DOHH2 (cell line): ENCODE data around the gene IPO7.
A peak's percentile ranks its signal among the peaks of the same experiment; 100 is the strongest.

Source experiments
- H3F3A ChIP-seq: fragments of 200-600 bp; sonication (generic), shearing (Covaris generic); 2 replicates; pipeline ENCODE4 v1.6.0; 2016; ENCODE audit warnings: antibody characterized with exemption, mild to moderate bottlenecking; ENCODE audit not compliant: control insufficient read depth, insufficient read depth
- H3K27ac ChIP-seq: fragments of 200-600 bp; sonication (generic); 2 replicates; pipeline ENCODE4 v1.5.1; 2014; ENCODE audit warnings: low read depth, mild to moderate bottlenecking, low read length, moderate library complexity
- H3K27me3 ChIP-seq: fragments of 200-600 bp; sonication (generic); 2 replicates; pipeline ENCODE4 v1.6.1; 2014; ENCODE audit warnings: mild to moderate bottlenecking, low read length, mixed read lengths; ENCODE audit not compliant: control insufficient read depth
- H3K36me3 ChIP-seq: fragments of 200-600 bp; sonication (generic); 2 replicates; pipeline ENCODE4 v1.6.1; 2014; ENCODE audit warnings: mild to moderate bottlenecking, low read length, moderate library complexity, mixed read lengths; ENCODE audit not compliant: control insufficient read depth
- H3K4me1 ChIP-seq: fragments of 200-600 bp; sonication (generic); 2 replicates; pipeline ENCODE4 v1.6.1; 2014; ENCODE audit warnings: mild to moderate bottlenecking, low read length, mixed read lengths; ENCODE audit not compliant: control insufficient read depth
- H3K4me2 ChIP-seq: fragments of 200-600 bp; sonication (generic); 2 replicates; pipeline ENCODE4 v1.6.0; 2014; ENCODE audit warnings: mild to moderate bottlenecking, low read length, moderate library complexity
- H3K4me3 ChIP-seq: fragments of 200-600 bp; sonication (generic); 2 replicates; pipeline ENCODE4 v1.5.1; 2014; ENCODE audit warnings: mild to moderate bottlenecking, low read length, mixed read lengths
- H3K79me2 ChIP-seq: fragments of 200-600 bp; sonication (generic); 2 replicates; pipeline ENCODE4 v1.6.1; 2014; ENCODE audit warnings: mild to moderate bottlenecking, low read length, mixed read lengths; ENCODE audit not compliant: control insufficient read depth
- H3K9me2 ChIP-seq: fragments of 200-600 bp; sonication (generic); replicated peaks from 2 replicates; pipeline ENCODE4 v1.6.1; 2014; ENCODE audit warnings: mild to moderate bottlenecking, low read length, mixed read lengths; ENCODE audit not compliant: control insufficient read depth
- H3K9me3 ChIP-seq: fragments of 200-600 bp; sonication (generic); 2 replicates; pipeline ENCODE4 v1.6.1; 2014; ENCODE audit warnings: antibody characterized with exemption, low read length, mixed read lengths; ENCODE audit not compliant: control insufficient read depth, insufficient read depth
- H4K20me1 ChIP-seq: fragments of 200-600 bp; sonication (generic); 2 replicates; pipeline ENCODE4 v1.6.0; 2014; ENCODE audit warnings: low read depth, mild to moderate bottlenecking, antibody characterized with exemption, low read length, moderate library complexity; ENCODE audit not compliant: control insufficient read depth, insufficient read depth
- EZH2phosphoT487 ChIP-seq: fragments of 200-600 bp; sonication (generic); IDR thresholded peaks from 2 replicates; pipeline ENCODE4 v1.6.1; 2017; ENCODE audit warnings: borderline replicate concordance, mild to moderate bottlenecking, antibody characterized with exemption, low read length, moderate library complexity, mixed read lengths
- TF ChIP-seq, protein P1 (sequence below): fragments of 200-600 bp; sonication (generic); IDR thresholded peaks from one replicate; pipeline ENCODE4 v1.5.1; 2014; ENCODE audit warnings: antibody characterized with exemption, mild to moderate bottlenecking, low read depth, low read length; ENCODE audit not compliant: poor library complexity, severe bottlenecking

IPO7 gene

DNA sequence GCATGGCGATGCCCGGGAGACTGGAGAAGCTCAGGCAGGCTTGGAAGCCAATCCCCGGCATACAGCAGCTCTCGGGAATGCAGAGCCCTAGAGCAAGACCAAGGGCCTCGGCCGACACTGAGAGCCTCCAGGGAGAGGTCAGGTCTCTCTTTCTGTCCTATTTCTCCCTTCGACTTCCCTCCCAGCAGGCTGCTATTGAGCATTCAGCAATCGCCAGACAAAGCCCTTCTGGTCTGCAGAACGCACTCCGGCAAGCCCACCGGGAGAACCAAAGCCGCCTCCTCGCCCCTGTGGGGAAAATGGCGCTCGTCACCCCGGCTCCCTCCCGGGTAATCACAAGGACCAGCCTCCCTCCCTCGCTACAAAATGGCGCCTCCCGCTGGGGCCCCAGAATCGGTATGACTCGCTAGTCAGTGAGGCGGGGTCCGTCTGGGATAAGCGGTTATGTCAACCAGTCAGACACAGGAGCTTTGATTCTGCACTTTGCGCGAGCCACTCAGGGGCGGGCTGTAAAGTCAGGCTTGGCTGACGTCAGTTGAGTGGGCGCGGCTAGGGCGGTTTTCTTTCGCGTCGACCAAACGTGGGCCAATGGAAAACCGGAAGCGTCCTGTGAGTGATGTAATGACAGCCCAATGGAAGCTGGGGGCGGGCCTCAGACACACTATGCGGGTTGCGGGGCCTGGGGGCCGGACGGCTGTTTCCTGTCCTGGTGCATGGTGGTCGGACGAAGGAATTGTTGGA, 76.0 kb downstream of the IPO7 start, which contains the start of gene ZNF143:
TSS of gene ZNF143 (plus strand) at position 691 of the 741 bp plus-strand sequence. CDS start 10,297 bp downstream, outside the sequence.
- H3K27me3 ChIP-seq = no peaks in the 10 kb centered on the region
- H3K36me3 ChIP-seq = peaks cover 22% of the 10 kb centered on the region
- peak within 1 kb of the TSS; percentile 97 for H3K4me3 ChIP-seq
- H3K4me2 ChIP-seq = peak within 1 kb of the TSS; percentile 80
- H3K9me2 ChIP-seq = no peaks in the 10 kb centered on the region
- H3K9me3 ChIP-seq = no peaks in the 10 kb centered on the region
- TF ChIP-seq, protein P1, sequence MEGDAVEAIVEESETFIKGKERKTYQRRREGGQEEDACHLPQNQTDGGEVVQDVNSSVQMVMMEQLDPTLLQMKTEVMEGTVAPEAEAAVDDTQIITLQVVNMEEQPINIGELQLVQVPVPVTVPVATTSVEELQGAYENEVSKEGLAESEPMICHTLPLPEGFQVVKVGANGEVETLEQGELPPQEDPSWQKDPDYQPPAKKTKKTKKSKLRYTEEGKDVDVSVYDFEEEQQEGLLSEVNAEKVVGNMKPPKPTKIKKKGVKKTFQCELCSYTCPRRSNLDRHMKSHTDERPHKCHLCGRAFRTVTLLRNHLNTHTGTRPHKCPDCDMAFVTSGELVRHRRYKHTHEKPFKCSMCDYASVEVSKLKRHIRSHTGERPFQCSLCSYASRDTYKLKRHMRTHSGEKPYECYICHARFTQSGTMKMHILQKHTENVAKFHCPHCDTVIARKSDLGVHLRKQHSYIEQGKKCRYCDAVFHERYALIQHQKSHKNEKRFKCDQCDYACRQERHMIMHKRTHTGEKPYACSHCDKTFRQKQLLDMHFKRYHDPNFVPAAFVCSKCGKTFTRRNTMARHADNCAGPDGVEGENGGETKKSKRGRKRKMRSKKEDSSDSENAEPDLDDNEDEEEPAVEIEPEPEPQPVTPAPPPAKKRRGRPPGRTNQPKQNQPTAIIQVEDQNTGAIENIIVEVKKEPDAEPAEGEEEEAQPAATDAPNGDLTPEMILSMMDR = no peak
- no peak for TF ChIP-seq EZH2phosphoT487
- peak within 1 kb of the TSS; percentile 98 for H3K27ac ChIP-seq
- H3F3A ChIP-seq = peaks cover 23% of the 10 kb centered on the region
- H4K20me1 ChIP-seq = 0 out of 2 replicates have a peak, but pooled peaks cover 2% of the 10 kb centered on the region
- H3K4me1 ChIP-seq = peaks cover 22% of the 10 kb centered on the region
- peaks cover 63% of the 10 kb centered on the region for H3K79me2 ChIP-seq

DNA sequence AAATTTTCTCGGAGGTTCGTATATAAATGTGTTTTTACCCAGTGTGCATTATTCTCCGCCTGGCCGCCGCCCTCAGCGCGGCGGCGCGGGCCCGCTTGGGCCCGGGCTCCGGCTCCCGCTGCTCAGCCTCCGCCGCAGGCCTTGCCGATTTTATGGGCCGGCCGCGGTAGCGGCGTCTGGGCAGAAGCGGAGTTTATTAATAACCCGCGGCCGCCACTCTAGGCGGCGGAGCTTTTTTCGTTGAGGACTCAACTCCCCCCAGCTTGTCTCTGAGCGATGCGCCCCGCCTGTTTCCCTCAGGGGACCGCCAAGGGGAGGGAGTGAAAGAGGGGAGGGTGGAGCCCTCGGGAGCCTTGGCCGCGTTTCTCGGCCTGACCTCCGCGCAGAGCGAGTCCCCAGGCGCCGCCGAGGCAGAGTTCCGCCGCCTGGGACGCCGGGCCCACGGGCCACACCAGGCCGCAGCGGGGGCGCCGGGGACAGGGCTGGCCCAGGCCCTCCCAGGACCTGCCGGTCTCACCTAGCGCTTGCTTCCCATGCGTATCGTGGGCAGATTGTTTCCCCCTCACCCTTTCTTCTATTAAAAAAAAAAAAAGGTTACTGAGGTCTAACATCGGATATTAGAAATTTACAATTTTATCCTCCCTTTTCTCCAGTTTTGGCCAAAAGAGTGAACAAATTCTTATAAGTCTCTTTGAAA, 76.8 kb downstream of the IPO7 start:
- H3K27me3 ChIP-seq = no peaks in the 10 kb centered on the region
- no peak for TF ChIP-seq EZH2phosphoT487
- peaks cover 69% of the 10 kb centered on the region for H3K79me2 ChIP-seq
- H3K4me2 ChIP-seq = peak overlapping the region; percentile 73
- peak overlapping the region; percentile 98 for H3K27ac ChIP-seq
- 0 out of 2 replicates have a peak, but pooled peaks cover 2% of the 10 kb centered on the region for H4K20me1 ChIP-seq
- H3K4me1 ChIP-seq = peaks cover 22% of the 10 kb centered on the region
- peak overlapping the region; percentile 80 for H3K4me3 ChIP-seq
- H3F3A ChIP-seq = peaks cover 19% of the 10 kb centered on the region
- peaks cover 22% of the 10 kb centered on the region for H3K36me3 ChIP-seq
- H3K9me2 ChIP-seq = no peaks in the 10 kb centered on the region
- no peaks in the 10 kb centered on the region for H3K9me3 ChIP-seq

DNA sequence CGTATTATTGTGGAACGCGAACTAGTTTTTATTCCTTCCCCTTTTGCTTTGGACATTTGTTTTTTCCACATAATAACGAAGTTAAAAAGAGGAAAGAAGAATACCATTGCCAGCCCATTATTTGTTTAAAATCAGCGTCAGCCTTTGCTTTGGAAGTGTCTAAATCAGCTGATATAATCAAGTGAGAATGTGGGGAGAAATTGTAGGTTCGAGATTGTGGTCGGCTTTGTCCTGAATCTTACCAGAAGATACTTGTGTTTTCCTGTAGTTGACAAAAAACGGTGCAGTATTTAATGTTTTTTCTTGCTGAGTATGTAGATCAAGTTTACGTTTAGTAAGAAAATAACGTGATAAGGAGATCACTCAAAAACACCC, 77.3 kb downstream of the IPO7 start:
- peaks cover 22% of the 10 kb centered on the region for H3K4me1 ChIP-seq
- H3K9me2 ChIP-seq = no peaks in the 10 kb centered on the region
- TF ChIP-seq, protein P1 = no peak
- no peak for TF ChIP-seq EZH2phosphoT487
- H3K79me2 ChIP-seq = peaks cover 74% of the 10 kb centered on the region
- H3K27ac ChIP-seq = peak overlapping the region; percentile 98
- no peaks in the 10 kb centered on the region for H3K9me3 ChIP-seq
- peaks cover 19% of the 10 kb centered on the region for H3F3A ChIP-seq
- H3K4me2 ChIP-seq = peak overlapping the region; percentile 73
- H3K36me3 ChIP-seq = peaks cover 22% of the 10 kb centered on the region
- no peaks in the 10 kb centered on the region for H3K27me3 ChIP-seq
- peak overlapping the region; percentile 80 for H3K4me3 ChIP-seq
- H4K20me1 ChIP-seq = 0 out of 2 replicates have a peak, but pooled peaks cover 2% of the 10 kb centered on the region
